NCI-H69 (cell line): ENCODE measurements around the gene PRPF39.
"Not testable (repeated sequence)": the region's sequence is repeated elsewhere in the genome, so short reads cannot be mapped to it uniquely, and the experiment has no call there.

Experiments used
- DNase-seq: peaks from one replicate; lab custom pipeline; 2025; lab: John Stamatoyannopoulos, UW

Gene PRPF39

GRCh38 chr14:45081096-45081495, 2.8 kb upstream of the PRPF39 start:
- not testable (repeated sequence) for DNase-seq

DNA sequence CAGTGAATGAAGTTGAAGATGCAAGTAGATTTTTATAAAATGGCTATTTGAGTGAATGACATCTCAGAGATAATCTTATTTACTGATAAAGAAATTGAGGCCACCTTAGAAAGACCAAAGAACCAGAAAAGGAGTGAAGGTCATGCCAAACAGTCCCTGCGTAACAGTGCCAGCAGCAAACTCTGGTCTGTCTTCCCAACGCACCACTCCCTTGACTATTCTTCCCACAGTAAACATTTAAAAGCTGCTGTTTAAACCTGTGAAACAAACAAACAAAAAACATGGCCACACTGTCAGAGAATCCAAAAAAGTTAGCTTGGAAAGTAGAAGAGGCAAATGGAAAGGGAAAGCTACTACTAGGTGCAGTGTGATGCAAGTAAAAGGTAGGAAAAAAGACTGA, 1.5 kb upstream of the PRPF39 start:
- DNase-seq: no peak

GRCh38 chr14:45083617-45083975, 320 bp upstream of the PRPF39 start:
- DNase-seq: no peak

- peak; percentile 35 for DNase-seq
Observed at GRCh38 chr14:45084946-45085346, 1.0 kb downstream of the PRPF39 start.

DNA sequence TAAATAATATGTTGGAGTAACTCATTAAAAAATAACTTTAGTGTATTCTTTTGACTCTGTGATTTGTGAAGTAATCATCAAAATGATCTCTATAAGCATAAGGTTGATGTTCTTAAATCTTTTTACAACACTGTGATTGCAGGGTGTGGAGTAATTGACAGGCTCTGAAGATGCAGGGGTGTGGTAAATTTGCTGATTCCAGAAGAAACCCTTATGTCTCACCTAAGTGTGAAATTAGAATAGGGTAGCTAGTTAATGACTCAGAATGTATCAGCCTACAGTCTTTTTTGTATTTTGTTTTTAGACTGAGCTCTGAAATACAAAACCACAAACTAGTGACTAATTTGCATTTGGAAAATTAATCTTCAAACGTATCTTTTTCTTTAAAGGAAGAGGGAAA, 5.9 kb downstream of the PRPF39 start:
- no peak for DNase-seq

GRCh38 chr14:45091710-45092109, 7.8 kb downstream of the PRPF39 start:
- DNase-seq: no peak

DNA sequence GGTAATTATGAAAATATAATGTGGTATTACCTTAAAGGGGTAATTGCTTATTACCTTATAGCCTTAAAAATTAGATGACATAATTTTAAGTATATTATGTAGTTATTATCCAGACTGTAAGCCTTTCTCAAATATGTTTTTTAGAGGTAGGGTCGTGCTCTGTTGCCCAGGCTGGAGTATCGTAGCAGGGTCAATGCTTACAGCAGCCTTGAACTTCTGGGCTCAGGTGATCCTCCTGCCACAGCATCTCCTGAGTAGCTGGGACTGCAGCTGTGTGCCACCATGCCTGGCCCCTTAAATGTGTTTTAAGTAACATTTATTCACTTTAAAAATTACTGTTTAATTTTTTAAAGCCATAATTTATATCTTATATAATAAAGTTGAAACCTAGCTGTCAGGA, 10.4 kb downstream of the PRPF39 start:
- no peak for DNase-seq

DNA sequence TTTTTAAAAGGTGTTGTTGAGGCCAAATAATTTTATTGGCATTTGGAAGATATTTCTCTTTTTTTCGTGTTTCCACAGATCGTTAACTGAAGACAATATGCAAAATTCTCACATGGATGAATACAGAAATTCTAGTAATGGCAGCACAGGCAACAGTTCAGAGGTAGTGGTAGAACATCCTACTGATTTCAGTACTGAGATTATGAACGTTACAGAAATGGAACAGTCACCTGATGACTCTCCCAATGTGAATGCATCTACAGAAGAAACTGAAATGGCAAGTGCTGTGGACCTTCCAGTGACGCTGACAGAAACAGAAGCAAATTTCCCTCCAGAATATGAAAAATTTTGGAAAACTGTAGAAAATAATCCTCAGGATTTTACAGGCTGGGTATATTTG, 11.2 kb downstream of the PRPF39 start:
- DNase-seq: no peak

DNA sequence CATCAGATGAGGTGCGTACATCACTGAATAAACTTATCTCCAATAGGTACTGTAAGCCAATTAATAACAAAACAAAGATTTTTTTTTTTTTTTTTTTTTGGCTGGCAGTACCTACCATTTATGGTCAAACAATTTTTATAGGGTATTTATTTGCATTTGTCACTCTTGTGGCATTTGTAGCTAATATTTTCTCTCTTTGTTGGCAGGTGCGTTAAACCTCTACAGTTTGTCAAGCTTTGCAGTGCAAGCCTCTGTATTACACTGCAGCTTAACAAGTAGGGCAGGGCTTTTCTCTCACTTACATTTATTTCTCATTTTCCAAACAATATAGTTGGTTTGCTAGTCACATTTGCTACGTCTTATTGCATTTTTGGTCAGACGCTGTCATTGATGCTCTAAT, 12.3 kb downstream of the PRPF39 start:
- DNase-seq: no peak

GRCh38 chr14:45103806-45104205, 19.9 kb downstream of the PRPF39 start:
- DNase-seq: no peak

DNA sequence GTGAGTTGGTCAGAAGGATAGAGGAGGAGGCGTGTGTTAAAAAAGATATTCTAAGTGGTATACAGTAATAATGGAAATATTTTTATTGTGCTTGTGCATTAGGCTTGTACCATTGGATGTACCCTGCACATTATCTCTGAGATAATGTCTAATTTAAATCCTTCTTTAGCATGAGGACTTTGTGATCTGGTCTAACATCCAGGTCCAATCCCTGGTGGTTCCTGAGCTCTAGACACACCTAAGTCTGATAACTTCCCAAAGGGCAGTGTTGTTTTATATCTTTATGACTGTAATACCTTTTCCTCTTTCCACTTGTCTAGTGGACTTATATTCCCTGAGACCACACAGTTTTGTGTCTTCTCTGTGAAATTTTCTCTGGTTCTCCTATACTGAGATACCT, 20.6 kb downstream of the PRPF39 start:
- no peak for DNase-seq

GRCh38 chr14:45112896-45113781, 29.2 kb downstream of the PRPF39 start:
- DNase-seq: peak; percentile 75

DNA sequence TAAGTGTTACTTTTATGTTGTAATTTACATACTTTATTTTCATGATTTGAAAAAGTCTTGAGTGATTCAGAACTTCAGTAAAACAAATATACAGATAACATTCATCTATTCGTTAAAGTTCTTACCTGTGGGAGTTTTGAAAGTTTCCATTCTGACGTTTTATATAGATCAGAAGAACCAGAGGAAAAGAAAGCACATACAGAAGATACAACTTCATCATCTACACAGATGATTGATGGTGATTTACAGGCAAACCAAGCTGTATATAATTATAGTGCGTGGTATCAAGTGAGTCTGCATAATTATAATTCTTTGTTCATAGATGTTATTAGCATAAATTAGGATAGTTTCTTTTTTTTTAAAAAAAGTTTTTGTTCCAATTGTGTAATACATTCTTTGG, 30.4 kb downstream of the PRPF39 start:
- DNase-seq: peak; percentile 12

GRCh38 chr14:45118594-45118993, 34.7 kb downstream of the PRPF39 start:
- DNase-seq: no peak

GRCh38 chr14:45120096-45120495, 36.2 kb downstream of the PRPF39 start:
- DNase-seq: no peak

DNA sequence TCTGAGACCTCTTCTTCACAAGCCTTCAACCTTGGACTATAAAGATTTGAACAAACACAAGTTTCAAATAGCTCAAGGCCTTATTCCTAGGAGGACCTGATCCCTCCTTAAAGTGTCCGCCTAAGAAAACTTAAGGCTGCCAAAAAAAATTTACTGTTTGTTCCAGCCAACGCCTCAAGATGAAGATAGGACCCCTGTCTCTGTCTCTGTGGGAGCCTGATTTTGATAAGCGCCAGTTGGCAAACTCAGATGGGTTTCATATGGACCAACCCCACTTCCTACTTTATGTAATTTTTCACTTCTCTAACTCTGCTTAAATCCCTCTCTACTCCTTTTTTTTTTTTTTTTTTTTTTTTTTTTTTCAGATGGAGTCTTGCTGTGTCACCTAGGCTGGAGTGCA, 39.4 kb downstream of the PRPF39 start:
- DNase-seq: no peak

GRCh38 chr14:45125754-45126153, 41.8 kb downstream of the PRPF39 start:
- no peak for DNase-seq

DNA sequence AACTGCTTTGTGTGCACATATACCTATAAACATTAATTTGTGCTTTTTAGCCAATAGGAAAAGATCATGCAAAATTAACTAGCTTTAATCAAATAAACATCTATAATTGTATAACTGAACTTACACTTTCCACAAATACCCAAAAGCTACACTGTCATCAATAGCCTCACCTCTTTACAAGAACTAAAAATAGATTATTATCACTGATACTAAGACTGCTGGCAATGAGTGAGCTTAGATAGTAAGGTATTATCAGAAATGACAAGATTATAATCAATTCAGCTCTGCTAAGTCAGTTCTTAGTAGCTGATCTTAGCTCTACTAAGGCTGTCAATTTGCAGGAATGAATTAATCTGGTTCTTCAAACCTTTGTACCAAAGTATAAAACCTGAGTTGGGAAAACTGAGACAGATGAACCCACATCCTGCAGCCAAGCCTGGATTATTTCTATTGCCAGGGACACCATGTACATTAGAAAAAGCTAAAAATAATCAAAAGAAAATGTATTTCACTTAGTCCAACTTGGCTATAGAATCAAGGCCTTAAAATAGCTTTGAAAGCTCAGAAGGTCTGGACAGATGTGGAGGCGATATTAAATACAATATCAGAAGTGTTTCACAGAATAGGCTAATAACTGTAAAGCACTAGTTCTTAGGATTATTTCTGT, 45.2 kb downstream of the PRPF39 start:
- no peak for DNase-seq

DNA sequence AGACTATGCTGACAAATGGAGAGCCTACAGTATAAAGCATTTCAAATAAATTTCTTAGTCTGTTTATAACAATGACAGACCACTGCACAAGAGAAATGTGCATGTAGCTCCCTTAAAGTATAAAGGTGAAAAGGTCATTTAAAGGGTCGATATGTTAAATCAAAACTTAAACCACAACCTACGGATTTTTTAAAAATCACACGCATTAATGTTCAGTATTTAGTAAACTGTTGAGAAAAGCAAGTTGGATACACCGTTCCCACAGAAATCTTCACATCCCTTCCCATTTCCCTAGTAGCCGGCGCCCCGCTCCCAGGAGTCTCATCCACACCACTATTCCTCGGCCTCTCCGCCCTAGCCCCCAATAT, 49.8 kb downstream of the PRPF39 start:
- DNase-seq: no peak

GRCh38 chr14:45134051-45134958, 50.4 kb downstream of the PRPF39 start, which contains the start of gene FKBP3:
Gene FKBP3 (minus strand): TSS chr14:45134481. CDS start chr14:45134456, 25 bp downstream.
- DNase-seq: peak; percentile 100

DNA sequence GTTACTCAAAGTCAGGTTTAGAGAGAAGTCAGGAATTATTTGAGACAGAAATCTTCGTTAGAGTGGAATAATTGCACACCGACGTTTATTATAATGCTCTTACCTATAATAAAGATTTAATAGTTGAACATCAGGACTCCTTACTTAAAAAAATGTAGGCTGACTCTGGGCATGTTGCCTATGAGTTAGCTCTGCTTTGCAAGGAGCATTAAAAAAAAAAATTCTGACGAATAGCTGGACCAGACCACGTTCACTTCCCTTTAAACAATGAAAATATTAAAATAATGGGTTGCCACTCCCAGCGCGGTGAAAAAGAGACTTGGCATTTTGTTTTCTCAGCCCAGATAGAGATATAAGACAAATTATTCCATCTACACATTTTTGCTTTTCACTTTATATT, 51.2 kb downstream of the PRPF39 start:
- peak; percentile 49 for DNase-seq

DNA sequence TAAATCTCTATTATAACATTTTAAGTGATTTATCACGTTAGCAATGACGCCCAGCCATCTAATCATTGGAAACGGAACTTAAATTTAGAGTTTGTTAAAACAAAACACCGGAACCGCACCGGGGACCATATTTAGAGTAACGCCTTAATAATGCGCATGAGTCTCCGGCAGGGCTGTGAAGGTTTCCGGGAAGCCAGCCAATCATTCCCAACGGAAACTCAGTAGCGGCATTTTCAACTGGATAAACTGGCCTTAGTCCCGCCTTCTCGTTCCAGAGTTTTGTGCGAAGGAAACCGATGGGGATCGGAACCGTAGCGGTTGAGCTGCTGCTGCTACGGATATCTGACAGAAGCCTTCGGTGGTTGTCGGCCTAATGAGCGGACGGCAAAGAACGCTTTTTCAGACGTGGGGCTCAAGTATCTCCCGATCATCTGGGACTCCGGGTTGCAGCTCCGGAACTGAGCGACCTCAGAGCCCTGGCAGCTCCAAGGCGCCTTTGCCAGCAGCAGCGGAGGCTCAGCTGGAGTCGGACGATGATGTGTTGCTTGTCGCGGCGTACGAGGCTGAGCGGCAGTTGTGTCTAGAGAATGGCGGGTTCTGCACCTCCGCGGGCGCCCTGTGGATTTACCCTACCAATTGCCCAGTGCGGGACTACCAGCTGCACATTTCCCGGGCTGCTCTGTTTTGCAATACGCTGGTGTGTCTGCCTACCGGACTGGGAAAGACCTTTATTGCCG, 51.9 kb downstream of the PRPF39 start, which contains the start of gene FANCM:
TSS of gene FANCM (plus strand) at position 272 of the 737 bp plus-strand sequence. CDS start at position 374, 102 bp downstream.
- peak; percentile 99 for DNase-seq
